Esophagus muscularis mucosa (tissue), 4 donors: Measurements from ENCODE around the gene PDE1C. TPM values are rescaled to one million over a fixed set of nuclear protein-coding genes. Genes with fewer than 3 reads are reported as not detected.

Source experiments
- DNase-seq: peaks from one replicate; pipeline ENCODE4 v3.0.0-alpha.2; 2017; ENCODE audit errors: extremely low spot score
- H3K27ac ChIP-seq, 4 donors: fragments of 200-600 bp; sonication (generic); replicated peaks in 1 of 4; 1 replicate in 3 of 4; 2 replicates in 1 of 4; pipeline ENCODE4 v1.5.1; 2016 to 2019; ENCODE audit warnings: mild to moderate bottlenecking in 1 of 4
- H3K27me3 ChIP-seq, 4 donors: fragments of 200-600 bp; sonication (generic); one replicate each; pipeline versions ENCODE4 v1.5.1 to v1.6.0; 2016 to 2019
- H3K36me3 ChIP-seq, 4 donors: fragments of 200-600 bp; sonication (generic); one replicate each; pipeline ENCODE4 v1.5.1; 2016 to 2019
- H3K4me1 ChIP-seq, 4 donors: fragments of 200-600 bp; sonication (generic); one replicate each; pipeline ENCODE4 v1.5.1; 2016 to 2019
- H3K4me3 ChIP-seq, 4 donors: fragments of 200-600 bp; sonication (generic); 1 replicate in 2 of 4; 2 replicates in 2 of 4; pipeline ENCODE4 v1.5.1; 2016 to 2019; ENCODE audit warnings: mild to moderate bottlenecking in 4 of 4, moderate library complexity in 1 of 4
- H3K9me3 ChIP-seq, 4 donors: fragments of 200-600 bp; sonication (generic); 1 replicate in 3 of 4; 2 replicates in 1 of 4; pipeline ENCODE4 v1.5.1; 2016 to 2019
- EP300 ChIP-seq: sonication (generic); formaldehyde crosslinking; IDR thresholded peaks from one replicate; pipeline ENCODE4 v1.6.1; 2017; ENCODE audit warnings: antibody characterized with exemption
- POLR2A ChIP-seq: fragments of 450-650 bp; IDR thresholded peaks from one replicate; pipeline ENCODE4 v1.6.1; 2017; ENCODE audit warnings: antibody characterized with exemption, moderate library complexity, mild to moderate bottlenecking, low read depth
- POLR2AphosphoS5 ChIP-seq, 2 donors: sonication (generic); formaldehyde crosslinking; IDR thresholded peaks; one replicate each; pipeline ENCODE4 v1.6.1; 2017; ENCODE audit warnings: antibody characterized with exemption in 2 of 2
- WGBS: methylation state at CpG from one replicate; pipeline ENCODE4 v1.1.5; 2018; 5-methylcytosine and 5-hydroxymethylcytosine counted together
- intact Hi-C: fragments of 100-400 bp; cut with DNase I; formaldehyde crosslinking; loops from one replicate; pipeline ENCODE4 v1.15.1; 2023
- total RNA-seq, 4 donors: library from RNA; depleted of rRNA; stranded (reverse); fragments of >200 nt; gene quantifications; one replicate each; pipeline versions ENCODE4 v1.1.0 to v1.2.1, GENCODE V29; 2016
- TF ChIP-seq, protein P1 (sequence below), 3 experiments: fragments of 200-600 bp in 2 of 3; fragments of 450-650 bp in 1 of 3; sonication (generic) in 2 of 3; IDR thresholded peaks; one replicate each; pipeline ENCODE4 v1.5.1; 2017 to 2019; ENCODE audit warnings: antibody characterized with exemption in 3 of 3, mild to moderate bottlenecking in 2 of 3, moderate library complexity in 1 of 3

The PDE1C gene
- total RNA-seq, 4 donors from 2014 or later = 13.3 to 25.5 (median 17.3) TPM

GRCh38 chr7:31986878-31987518 lies 83.2 kb downstream of the PDE1C start:
- Histone ChIP-seq H3K27me3 (no peaks in the 10 kb centered on the region), H3K27ac (no peak overlapping the region), H3K4me3 (no peak overlapping the region), H3K4me1 (peaks cover 0 to 11% (median 7%) of the 10 kb centered on the region in 4 donors), H3K36me3 (no peaks in the 10 kb centered on the region), H3K9me3 (no peaks in the 10 kb centered on the region)
- intact Hi-C loops = loop anchor here (1.0 kb wide), 1 partner anchor 12 kb away; no protein-coding TSS in a partner anchor
- 72% methylated on average over 5 of the region's 5 CpGs for WGBS
- TF ChIP-seq, protein P1, sequence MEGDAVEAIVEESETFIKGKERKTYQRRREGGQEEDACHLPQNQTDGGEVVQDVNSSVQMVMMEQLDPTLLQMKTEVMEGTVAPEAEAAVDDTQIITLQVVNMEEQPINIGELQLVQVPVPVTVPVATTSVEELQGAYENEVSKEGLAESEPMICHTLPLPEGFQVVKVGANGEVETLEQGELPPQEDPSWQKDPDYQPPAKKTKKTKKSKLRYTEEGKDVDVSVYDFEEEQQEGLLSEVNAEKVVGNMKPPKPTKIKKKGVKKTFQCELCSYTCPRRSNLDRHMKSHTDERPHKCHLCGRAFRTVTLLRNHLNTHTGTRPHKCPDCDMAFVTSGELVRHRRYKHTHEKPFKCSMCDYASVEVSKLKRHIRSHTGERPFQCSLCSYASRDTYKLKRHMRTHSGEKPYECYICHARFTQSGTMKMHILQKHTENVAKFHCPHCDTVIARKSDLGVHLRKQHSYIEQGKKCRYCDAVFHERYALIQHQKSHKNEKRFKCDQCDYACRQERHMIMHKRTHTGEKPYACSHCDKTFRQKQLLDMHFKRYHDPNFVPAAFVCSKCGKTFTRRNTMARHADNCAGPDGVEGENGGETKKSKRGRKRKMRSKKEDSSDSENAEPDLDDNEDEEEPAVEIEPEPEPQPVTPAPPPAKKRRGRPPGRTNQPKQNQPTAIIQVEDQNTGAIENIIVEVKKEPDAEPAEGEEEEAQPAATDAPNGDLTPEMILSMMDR (IDR thresholded peaks at IDR 0.05) = no peak
- TF ChIP-seq POLR2A = no peak
- TF ChIP-seq EP300 = no peak
- no peak for TF ChIP-seq POLR2AphosphoS5 (IDR thresholded peaks at IDR 0.05)
- no peak for DNase-seq

DNA sequence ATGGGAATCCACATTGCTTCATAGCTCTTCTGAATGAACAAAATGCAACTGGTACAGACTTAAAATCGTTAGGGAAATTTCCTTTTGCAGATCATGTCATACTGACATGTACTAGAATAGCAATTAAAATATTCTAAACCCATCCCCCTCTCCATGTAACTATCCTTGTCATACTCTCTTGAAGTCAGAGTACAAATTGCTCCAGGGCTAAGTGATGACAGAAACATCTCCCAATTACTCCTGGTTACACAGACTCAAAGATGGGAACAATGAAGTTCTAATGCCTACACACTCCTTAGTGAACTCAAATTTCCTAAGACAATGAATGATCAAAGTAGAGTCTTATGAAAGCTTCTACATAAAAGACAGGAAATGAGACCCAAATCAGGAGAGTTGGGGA lies 87.2 kb downstream of the PDE1C start:
- H3K9me3 ChIP-seq = no peaks in the 10 kb centered on the region
- TF ChIP-seq, protein P1 (IDR thresholded peaks at IDR 0.05) = no peak
- TF ChIP-seq POLR2A = no peak
- H3K27ac ChIP-seq = no peak overlapping the region
- 75% methylated on average over 1 of the region's 1 CpG for WGBS
- H3K4me3 ChIP-seq = no peak overlapping the region
- DNase-seq = no peak
- H3K36me3 ChIP-seq = no peaks in the 10 kb centered on the region
- intact Hi-C loops = no loop called here
- no peaks in the 10 kb centered on the region for H3K27me3 ChIP-seq
- peaks cover 0 to 10% (median 0%) of the 10 kb centered on the region in 4 donors for H3K4me1 ChIP-seq

DNA sequence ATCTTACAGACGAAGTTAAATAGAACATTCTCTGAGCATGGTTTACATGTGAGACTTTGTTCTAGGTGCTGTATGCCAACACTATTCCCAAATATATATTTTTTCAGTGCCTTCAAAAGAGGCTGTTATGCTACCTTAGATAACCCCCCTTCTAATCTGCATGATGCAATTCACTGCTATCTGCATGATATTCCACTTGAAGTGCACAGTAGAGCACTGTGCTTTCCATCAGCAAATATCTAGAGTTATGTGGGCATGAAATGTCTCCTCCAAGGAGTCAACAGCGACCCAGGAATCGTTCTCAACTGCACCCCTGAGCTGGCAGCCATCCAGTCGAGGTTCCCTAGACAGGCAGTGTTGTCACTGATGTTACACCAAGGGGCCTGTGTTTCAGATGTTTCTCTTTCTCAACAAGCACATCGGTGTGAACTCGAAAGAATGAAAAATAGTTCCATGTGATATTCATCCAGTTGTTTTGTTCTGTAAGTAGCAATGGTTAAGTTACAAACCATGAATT lies 88.3 kb downstream of the PDE1C start:
- no peak for DNase-seq
- H3K27ac ChIP-seq = no peak overlapping the region
- no peaks in the 10 kb centered on the region for H3K27me3 ChIP-seq
- H3K9me3 ChIP-seq = no peaks in the 10 kb centered on the region
- TF ChIP-seq, protein P1 (IDR thresholded peaks at IDR 0.05) = no peak
- TF ChIP-seq POLR2AphosphoS5 (IDR thresholded peaks at IDR 0.05) = no peak
- TF ChIP-seq POLR2A = no peak
- no peak for TF ChIP-seq EP300
- H3K4me3 ChIP-seq = no peak overlapping the region
- H3K36me3 ChIP-seq = no peaks in the 10 kb centered on the region
- H3K4me1 ChIP-seq = peaks cover 0 to 8% (median 0%) of the 10 kb centered on the region in 4 donors
- 69% methylated on average over 6 of the region's 6 CpGs for WGBS
- intact Hi-C loops = no loop called here

- Histone ChIP-seq H3K36me3 (no peaks in the 10 kb centered on the region), H3K27me3 (no peaks in the 10 kb centered on the region), H3K4me1 (peaks cover 0 to 8% (median 0%) of the 10 kb centered on the region in 4 donors), H3K9me3 (no peaks in the 10 kb centered on the region), H3K27ac (no peak overlapping the region), H3K4me3 (no peak overlapping the region)
- DNase-seq = no peak
- WGBS = 83% methylated on average over 1 of the region's 1 CpG
- TF ChIP-seq POLR2A (no peak), EP300 (no peak), POLR2AphosphoS5 (IDR thresholded peaks at IDR 0.05) (no peak)
- TF ChIP-seq, protein P1 (IDR thresholded peaks at IDR 0.05) = no peak
- intact Hi-C loops = no loop called here
Measured at GRCh38 chr7:31979690-31980330, 90.4 kb downstream of the PDE1C start.
